WERI-Rb-1 (cell line): Measurements from ENCODE around the gene OR5J2.

ENCODE experiments used
- DNase-seq: peaks from one replicate; pipeline ENCODE4 v3.0.0-alpha.2; 2020
- H3K27ac ChIP-seq: fragments of 250-450 bp; sonication (Bioruptor Pico); 2 replicates; pipeline ENCODE4 v1.5.1; 2020; ENCODE audit warnings: mild to moderate bottlenecking, moderate library complexity
- H3K27me3 ChIP-seq: fragments of 250-450 bp; sonication (Bioruptor Pico); 2 replicates; pipeline ENCODE4 v1.5.1; 2021; ENCODE audit warnings: mild to moderate bottlenecking, low read depth, moderate library complexity; ENCODE audit not compliant: insufficient read depth, severe bottlenecking
- H3K36me3 ChIP-seq: fragments of 250-450 bp; sonication (Bioruptor Pico); 2 replicates; pipeline ENCODE4 v1.5.1; 2020; ENCODE audit warnings: mild to moderate bottlenecking, moderate library complexity
- H3K4me3 ChIP-seq: 2 replicates; pipeline ENCODE4 v1.5.1; 2011; ENCODE audit warnings: low read depth, mild to moderate bottlenecking, control low read depth, low read length
- H3K9me3 ChIP-seq: fragments of 250-450 bp; sonication (Bioruptor Pico); 2 replicates; pipeline ENCODE4 v1.5.1; 2021; ENCODE audit warnings: mild to moderate bottlenecking, moderate library complexity; ENCODE audit not compliant: severe bottlenecking
- TF ChIP-seq, protein P1 (sequence below): IDR thresholded peaks from 2 replicates; pipeline ENCODE4 v1.5.1; 2011; ENCODE audit warnings: low read depth, mild to moderate bottlenecking, control low read depth, inconsistent platforms, low read length

The OR5J2 gene

DNA sequence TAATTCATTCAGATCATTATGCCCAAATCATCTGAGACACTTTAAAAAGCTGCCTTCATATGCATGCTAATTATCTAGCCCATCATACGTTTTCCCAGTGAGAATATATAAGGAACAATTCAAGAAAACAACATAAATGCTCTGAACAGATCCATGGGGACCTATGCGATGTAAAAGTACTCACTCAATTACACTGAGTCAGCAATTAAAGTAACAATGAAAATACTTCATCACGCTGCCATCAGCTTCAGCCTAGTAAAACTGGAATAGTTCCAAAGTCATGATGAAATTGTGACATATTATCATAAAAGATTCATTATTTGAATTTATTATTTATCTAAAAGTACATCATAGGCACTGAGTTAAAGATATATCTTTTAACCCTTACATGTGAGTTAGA, 12.6 kb upstream of the OR5J2 start:
- no peak for DNase-seq
- peaks cover 8% of the 10 kb centered on the region for H3K27me3 ChIP-seq
- no peaks in the 10 kb centered on the region for H3K9me3 ChIP-seq
- TF ChIP-seq, protein P1, sequence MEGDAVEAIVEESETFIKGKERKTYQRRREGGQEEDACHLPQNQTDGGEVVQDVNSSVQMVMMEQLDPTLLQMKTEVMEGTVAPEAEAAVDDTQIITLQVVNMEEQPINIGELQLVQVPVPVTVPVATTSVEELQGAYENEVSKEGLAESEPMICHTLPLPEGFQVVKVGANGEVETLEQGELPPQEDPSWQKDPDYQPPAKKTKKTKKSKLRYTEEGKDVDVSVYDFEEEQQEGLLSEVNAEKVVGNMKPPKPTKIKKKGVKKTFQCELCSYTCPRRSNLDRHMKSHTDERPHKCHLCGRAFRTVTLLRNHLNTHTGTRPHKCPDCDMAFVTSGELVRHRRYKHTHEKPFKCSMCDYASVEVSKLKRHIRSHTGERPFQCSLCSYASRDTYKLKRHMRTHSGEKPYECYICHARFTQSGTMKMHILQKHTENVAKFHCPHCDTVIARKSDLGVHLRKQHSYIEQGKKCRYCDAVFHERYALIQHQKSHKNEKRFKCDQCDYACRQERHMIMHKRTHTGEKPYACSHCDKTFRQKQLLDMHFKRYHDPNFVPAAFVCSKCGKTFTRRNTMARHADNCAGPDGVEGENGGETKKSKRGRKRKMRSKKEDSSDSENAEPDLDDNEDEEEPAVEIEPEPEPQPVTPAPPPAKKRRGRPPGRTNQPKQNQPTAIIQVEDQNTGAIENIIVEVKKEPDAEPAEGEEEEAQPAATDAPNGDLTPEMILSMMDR, result no peak
- no peaks in the 10 kb centered on the region for H3K36me3 ChIP-seq
- H3K27ac ChIP-seq, result no peak overlapping the region
- no peak overlapping the region for H3K4me3 ChIP-seq

- H3K27me3 ChIP-seq, result peaks cover 13% of the 10 kb centered on the region
- no peak overlapping the region for H3K27ac ChIP-seq
- TF ChIP-seq, protein P1, result no peak
- DNase-seq, result no peak
- H3K4me3 ChIP-seq, result no peak overlapping the region
- H3K9me3 ChIP-seq, result no peaks in the 10 kb centered on the region
- H3K36me3 ChIP-seq, result no peaks in the 10 kb centered on the region
Observed at GRCh38 chr11:56172256-56172830, 4.1 kb upstream of the OR5J2 start.

DNA sequence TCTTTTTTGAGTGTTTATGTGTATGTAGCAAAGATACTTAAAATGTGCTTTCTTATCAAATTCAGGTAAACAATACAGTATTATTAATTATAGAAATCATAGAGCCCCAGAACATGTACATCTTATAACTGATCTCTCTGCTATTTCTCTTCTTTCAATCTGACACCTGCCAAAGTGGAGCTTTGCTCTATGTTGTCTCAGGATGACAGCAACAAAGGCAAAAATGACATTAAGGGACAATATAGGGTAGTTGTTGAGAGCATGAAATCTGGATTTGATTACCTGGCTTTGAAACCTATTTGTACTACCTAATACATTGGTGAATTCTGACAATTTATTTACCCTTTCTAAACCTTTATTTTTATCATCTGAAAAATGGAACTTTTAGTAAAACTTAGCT, 7.0 kb downstream of the OR5J2 start:
- no peak for DNase-seq
- TF ChIP-seq, protein P1, result no peak
- Histone ChIP-seq H3K27ac (no peak overlapping the region), H3K4me3 (no peak overlapping the region), H3K9me3 (peaks cover 4% of the 10 kb centered on the region), H3K27me3 (no peaks in the 10 kb centered on the region), H3K36me3 (no peaks in the 10 kb centered on the region)

DNA sequence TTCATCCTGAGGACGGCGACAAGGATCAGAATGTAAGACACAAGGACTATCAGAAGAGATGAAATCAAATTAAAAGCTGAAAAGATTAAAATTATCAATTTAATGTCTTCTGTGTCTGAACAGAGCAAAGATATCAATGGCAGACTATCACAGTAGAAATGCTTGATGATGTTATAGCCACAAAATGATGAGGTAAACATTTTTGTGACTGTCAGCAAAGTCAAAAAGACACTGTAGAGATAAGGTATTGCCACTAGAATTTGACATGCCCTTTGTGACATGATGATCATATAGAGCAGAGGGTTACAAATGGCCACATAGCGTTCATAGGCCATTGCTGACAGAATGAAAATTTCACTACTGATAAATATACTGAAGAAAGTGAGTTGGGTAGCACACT, 12.2 kb downstream of the OR5J2 start:
- H3K27ac ChIP-seq, result no peak overlapping the region
- DNase-seq, result no peak
- peaks cover 4% of the 10 kb centered on the region for H3K27me3 ChIP-seq
- H3K9me3 ChIP-seq, result no peaks in the 10 kb centered on the region
- H3K36me3 ChIP-seq, result no peaks in the 10 kb centered on the region
- H3K4me3 ChIP-seq, result no peak overlapping the region
- TF ChIP-seq, protein P1, result no peak

- no peaks in the 10 kb centered on the region for H3K36me3 ChIP-seq
- H3K27me3 ChIP-seq, result peaks cover 10% of the 10 kb centered on the region
- no peaks in the 10 kb centered on the region for H3K9me3 ChIP-seq
- no peak overlapping the region for H3K27ac ChIP-seq
- DNase-seq, result no peak
- H3K4me3 ChIP-seq, result no peak overlapping the region
- TF ChIP-seq, protein P1, result no peak
Observed at GRCh38 chr11:56196705-56197104, 20.3 kb downstream of the OR5J2 start.

DNA sequence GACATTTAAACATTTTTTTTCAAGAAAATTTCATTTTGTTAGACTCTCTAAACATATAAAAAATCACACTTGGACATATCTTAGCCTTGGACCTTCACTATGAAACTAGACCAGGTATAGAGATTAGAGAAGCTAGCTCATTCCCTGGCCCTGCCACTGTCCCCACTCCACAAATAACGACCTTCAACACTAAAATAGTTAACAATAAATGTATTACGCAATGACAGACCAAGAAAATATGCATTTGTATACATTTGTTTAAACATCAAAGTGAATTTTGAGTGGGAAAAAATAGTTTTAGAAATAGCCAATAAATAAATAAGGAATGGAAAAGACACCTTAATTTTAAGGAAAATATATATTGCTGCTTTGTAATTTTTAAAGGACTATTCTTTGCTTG, 20.9 kb downstream of the OR5J2 start:
- TF ChIP-seq, protein P1, result no peak
- no peaks in the 10 kb centered on the region for H3K9me3 ChIP-seq
- H3K27ac ChIP-seq, result no peak overlapping the region
- DNase-seq, result no peak
- no peak overlapping the region for H3K4me3 ChIP-seq
- no peaks in the 10 kb centered on the region for H3K36me3 ChIP-seq
- H3K27me3 ChIP-seq, result peaks cover 10% of the 10 kb centered on the region
